AG04449 (cell line): Measurements from ENCODE around the gene RAPGEF3.

ENCODE experiments used
- CTCF ChIA-PET: fragments of 350-600 bp; formaldehyde crosslinking; extraction: SDS; loops from one replicate; lab custom pipeline; 2021; ENCODE audit warnings: antibody characterized with exemption; lab: Yijun Ruan, JAX
- POLR2A ChIA-PET: fragments of 400-600, 350-600 bp; formaldehyde crosslinking; extraction: SDS; loops from one replicate; lab custom pipeline; 2020; ENCODE audit warnings: antibody characterized with exemption, inconsistent platforms; lab: Yijun Ruan, JAX
- DNase-seq: peaks from one replicate; pipeline ENCODE4 v3.0.0-alpha.2; 2010; ENCODE audit warnings: low read depth, low spot score
- H3K4me3 ChIP-seq: 2 replicates; pipeline ENCODE4 v1.5.1; 2011; ENCODE audit warnings: low read depth, mild to moderate bottlenecking, control low read depth, low read length
- TF ChIP-seq, protein P1 (sequence below): IDR thresholded peaks from one replicate; pipeline ENCODE4 v1.5.1; 2011; ENCODE audit warnings: mild to moderate bottlenecking, moderate library complexity, low read length, control low read depth, inconsistent platforms; ENCODE audit not compliant: insufficient read depth; ENCODE audit errors: missing control alignments

Gene RAPGEF3

GRCh38 chr12:47753021-47754001, 5.4 kb downstream of the RAPGEF3 start:
- DNase-seq, result no peak
- CTCF ChIA-PET, result interaction anchor here (0.8 to 14.3 kb wide), 5 partner anchors 10 to 84 kb away, joined by 4 to 349 read pairs (median 140); partner anchors contain the start of gene SLC48A1
- TF ChIP-seq, protein P1, sequence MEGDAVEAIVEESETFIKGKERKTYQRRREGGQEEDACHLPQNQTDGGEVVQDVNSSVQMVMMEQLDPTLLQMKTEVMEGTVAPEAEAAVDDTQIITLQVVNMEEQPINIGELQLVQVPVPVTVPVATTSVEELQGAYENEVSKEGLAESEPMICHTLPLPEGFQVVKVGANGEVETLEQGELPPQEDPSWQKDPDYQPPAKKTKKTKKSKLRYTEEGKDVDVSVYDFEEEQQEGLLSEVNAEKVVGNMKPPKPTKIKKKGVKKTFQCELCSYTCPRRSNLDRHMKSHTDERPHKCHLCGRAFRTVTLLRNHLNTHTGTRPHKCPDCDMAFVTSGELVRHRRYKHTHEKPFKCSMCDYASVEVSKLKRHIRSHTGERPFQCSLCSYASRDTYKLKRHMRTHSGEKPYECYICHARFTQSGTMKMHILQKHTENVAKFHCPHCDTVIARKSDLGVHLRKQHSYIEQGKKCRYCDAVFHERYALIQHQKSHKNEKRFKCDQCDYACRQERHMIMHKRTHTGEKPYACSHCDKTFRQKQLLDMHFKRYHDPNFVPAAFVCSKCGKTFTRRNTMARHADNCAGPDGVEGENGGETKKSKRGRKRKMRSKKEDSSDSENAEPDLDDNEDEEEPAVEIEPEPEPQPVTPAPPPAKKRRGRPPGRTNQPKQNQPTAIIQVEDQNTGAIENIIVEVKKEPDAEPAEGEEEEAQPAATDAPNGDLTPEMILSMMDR, result no peak
- POLR2A ChIA-PET, result interaction anchor here (0.6 to 0.8 kb wide), 2 partner anchors 22 to 45 kb away, joined by 3 read pairs; no protein-coding TSS in a partner anchor
- no peak overlapping the region for H3K4me3 ChIP-seq

DNA sequence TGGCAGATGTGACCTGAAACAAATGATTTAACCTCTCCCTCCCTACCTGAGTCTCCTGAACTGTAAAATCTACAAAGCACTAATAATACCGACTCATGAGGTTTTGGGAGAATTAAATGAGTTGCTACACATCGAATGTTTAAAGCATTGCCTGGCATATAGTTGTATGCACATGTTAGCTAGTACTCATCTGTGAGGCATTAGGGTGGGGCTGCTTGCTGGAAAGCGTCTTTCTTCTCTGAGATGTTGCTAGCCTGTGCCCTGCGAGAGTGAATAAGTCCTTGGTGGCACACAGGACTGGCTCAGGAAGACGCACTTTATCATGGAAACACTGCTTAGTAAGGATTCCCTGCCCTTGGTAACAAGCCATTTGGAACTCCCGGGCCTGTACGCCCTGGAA, 6.1 kb downstream of the RAPGEF3 start:
- H3K4me3 ChIP-seq, result no peak overlapping the region
- CTCF ChIA-PET, result interaction anchor here (1.9 to 14.3 kb wide), 4 partner anchors 9 to 85 kb away, joined by 5 to 349 read pairs (median 234); partner anchors contain the start of gene SLC48A1
- no peak for DNase-seq
- POLR2A ChIA-PET, result interaction anchor here (0.6 kb wide), 1 partner anchor 46 kb away, joined by 3 read pairs; no protein-coding TSS in a partner anchor
- TF ChIP-seq, protein P1, result no peak

GRCh38 chr12:47752121-47752520, 6.6 kb downstream of the RAPGEF3 start:
- POLR2A ChIA-PET, result no interaction called here
- CTCF ChIA-PET, result interaction anchor here (1.2 to 14.3 kb wide), 5 partner anchors 9 to 85 kb away, joined by 3 to 349 read pairs (median 140); partner anchors contain the start of gene SLC48A1

GRCh38 chr12:47751561-47751960, 7.1 kb downstream of the RAPGEF3 start:
- DNase-seq, result no peak
- H3K4me3 ChIP-seq, result no peak overlapping the region
- ChIA-PET CTCF (interaction anchor here (1.2 to 14.3 kb wide), 5 partner anchors 8 to 86 kb away, joined by 3 to 349 read pairs (median 140); partner anchors contain the start of gene SLC48A1), POLR2A (no interaction called here)
- TF ChIP-seq, protein P1, result no peak

More at GRCh38 chr12:47752121-47752520, 6.6 kb downstream of the RAPGEF3 start:
- DNase-seq, result no peak
- H3K4me3 ChIP-seq, result no peak overlapping the region
- TF ChIP-seq, protein P1, result no peak

DNA sequence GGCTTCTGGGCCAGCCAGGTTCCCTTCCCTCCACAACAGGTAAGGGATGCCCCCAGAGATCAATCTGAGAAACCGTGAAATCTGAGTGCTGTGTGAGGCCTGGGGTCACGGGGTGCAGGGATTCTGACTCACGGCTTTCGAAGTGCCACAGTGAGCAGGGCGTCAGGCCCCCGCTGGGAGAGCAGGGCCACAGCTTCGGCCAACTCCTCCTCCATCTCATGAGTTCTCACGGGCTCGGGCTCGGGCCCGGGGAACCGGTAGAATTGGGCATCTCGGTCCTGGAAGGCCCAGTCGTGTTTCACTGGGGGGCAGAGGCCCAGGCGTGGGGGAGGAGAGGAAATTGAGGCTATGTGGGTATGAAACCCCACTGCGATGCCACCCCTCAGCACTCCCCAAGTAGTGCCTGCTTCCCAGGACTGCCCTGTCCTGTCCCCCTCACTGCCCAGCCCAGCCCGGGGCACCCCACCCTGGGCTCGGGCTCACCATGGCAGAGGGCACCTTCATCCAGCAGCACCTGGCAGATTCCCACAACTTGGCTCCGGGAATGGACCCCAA, 7.7 kb downstream of the RAPGEF3 start:
- POLR2A ChIA-PET, result no interaction called here
- TF ChIP-seq, protein P1, result no peak
- CTCF ChIA-PET, result interaction anchor here (0.9 to 14.3 kb wide), 5 partner anchors 8 to 35 kb away, joined by 3 to 349 read pairs (median 140); partner anchors contain the start of gene SLC48A1
- no peak overlapping the region for H3K4me3 ChIP-seq
- DNase-seq, result no peak
